Nephron (organoid): Measurements from ENCODE around the gene MSI2.

Experiments used
- H3K27ac Mint-ChIP-seq, 3 experiments: 2 replicates each; pipeline ENCODE4 v1.8.0; 2020; ENCODE audit warnings: mixed read lengths in 3 of 3, mild to moderate bottlenecking in 2 of 3, moderate library complexity in 1 of 3
- H3K27me3 Mint-ChIP-seq: 2 replicates; pipeline ENCODE4 v1.8.0; 2021; ENCODE audit warnings: low read depth, mild to moderate bottlenecking, moderate library complexity, mixed read lengths
- H3K36me3 Mint-ChIP-seq: 2 replicates; pipeline ENCODE4 v1.8.0; 2020; ENCODE audit warnings: low read depth, mixed read lengths
- H3K4me1 Mint-ChIP-seq: 2 replicates; pipeline ENCODE4 v1.8.0; 2020; ENCODE audit warnings: mixed read lengths
- H3K4me3 Mint-ChIP-seq, 3 experiments: 2 replicates each; pipeline ENCODE4 v1.8.0; 2020; ENCODE audit warnings: mild to moderate bottlenecking in 3 of 3, mixed read lengths in 3 of 3, moderate library complexity in 2 of 3
- H3K9me3 Mint-ChIP-seq: 2 replicates; pipeline ENCODE4 v1.8.0; 2020; ENCODE audit warnings: mixed read lengths
- TF ChIP-seq, protein P1 (sequence below), 3 experiments: fragments of 200-600 bp; sonication (generic); IDR thresholded peaks; one replicate each; pipeline ENCODE4 v1.5.0; 2021; ENCODE audit warnings: antibody characterized with exemption in 3 of 3; ENCODE audit not compliant: unreplicated experiment in 3 of 3

Gene MSI2

DNA sequence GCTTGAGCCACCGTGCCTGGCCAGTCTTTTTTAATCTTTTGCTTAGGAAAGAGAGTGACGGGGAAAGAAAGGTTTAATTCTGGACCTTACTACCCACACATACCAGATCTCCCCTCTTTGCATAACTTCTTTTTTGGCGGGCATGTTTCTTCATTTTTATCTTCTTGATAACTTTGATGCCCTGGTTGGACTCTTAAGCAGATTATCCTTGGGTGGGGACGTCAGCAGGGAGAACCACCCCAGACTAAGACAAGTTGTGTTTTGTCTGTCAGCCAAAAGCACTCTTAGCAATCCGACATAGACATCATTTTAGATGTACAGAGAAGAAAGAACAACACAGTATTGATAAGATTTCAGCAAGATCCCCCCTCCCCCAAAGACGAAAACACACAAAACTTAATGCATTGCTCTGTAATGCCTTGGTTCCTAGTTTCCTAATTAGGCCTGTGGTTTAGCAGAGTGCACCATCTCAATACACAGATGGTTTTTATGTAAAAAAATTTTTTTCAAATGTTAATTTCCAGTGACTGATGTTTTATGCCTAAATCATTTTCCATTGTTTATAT lies 99.9 kb downstream of the MSI2 start:
- Mint-ChIP-seq H3K36me3 (peaks cover 11% of the 10 kb centered on the region), H3K4me3 (no peak overlapping the region), H3K27me3 (peaks cover 8% of the 10 kb centered on the region), H3K9me3 (no peaks in the 10 kb centered on the region), H3K4me1 (peaks cover 25% of the 10 kb centered on the region), H3K27ac (peak overlapping the region; percentile 38 to 97 (median 96))
- TF ChIP-seq, protein P1, sequence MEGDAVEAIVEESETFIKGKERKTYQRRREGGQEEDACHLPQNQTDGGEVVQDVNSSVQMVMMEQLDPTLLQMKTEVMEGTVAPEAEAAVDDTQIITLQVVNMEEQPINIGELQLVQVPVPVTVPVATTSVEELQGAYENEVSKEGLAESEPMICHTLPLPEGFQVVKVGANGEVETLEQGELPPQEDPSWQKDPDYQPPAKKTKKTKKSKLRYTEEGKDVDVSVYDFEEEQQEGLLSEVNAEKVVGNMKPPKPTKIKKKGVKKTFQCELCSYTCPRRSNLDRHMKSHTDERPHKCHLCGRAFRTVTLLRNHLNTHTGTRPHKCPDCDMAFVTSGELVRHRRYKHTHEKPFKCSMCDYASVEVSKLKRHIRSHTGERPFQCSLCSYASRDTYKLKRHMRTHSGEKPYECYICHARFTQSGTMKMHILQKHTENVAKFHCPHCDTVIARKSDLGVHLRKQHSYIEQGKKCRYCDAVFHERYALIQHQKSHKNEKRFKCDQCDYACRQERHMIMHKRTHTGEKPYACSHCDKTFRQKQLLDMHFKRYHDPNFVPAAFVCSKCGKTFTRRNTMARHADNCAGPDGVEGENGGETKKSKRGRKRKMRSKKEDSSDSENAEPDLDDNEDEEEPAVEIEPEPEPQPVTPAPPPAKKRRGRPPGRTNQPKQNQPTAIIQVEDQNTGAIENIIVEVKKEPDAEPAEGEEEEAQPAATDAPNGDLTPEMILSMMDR (IDR thresholded peaks at IDR 0.05; ENCODE audit: unreplicated experiment in 3 of 3): no peak

DNA sequence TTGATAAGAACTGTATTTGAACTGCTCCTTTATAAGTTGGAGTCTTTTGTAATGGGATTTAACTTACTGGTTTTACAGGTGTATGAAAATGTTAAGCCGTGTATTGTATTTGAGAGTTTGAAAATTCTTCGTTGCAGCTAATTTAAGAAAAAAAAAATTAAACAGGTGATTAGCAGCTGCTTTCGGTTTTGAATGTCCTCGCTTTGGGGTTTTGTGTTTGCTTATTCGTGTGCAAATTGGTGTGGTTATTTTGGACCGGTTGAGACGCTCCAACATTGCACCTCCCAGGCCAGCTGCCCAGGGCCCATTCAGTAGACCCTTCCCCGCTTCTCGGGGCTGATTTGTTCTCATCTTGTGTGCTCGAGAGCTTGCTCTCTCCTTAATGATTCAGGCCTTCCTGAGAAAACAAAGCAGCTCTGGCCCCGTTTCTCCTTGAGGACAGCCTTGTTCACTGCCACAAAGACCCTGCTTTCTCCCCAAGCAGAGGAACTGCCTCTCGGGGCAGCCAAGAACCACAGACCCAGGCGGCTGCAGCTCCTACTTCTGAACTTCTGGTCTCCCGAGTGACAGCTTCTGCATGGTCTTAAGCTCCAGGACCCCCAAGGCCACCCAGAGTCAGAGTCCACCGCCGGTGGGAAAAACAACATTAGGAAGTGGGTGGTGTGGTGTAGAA lies 100.5 kb downstream of the MSI2 start:
- Mint-ChIP-seq H3K27me3 (peaks cover 8% of the 10 kb centered on the region), H3K27ac (peak overlapping the region; percentile 96 to 97 (median 96)), H3K4me1 (peaks cover 25% of the 10 kb centered on the region), H3K9me3 (no peaks in the 10 kb centered on the region), H3K36me3 (peaks cover 7% of the 10 kb centered on the region), H3K4me3 (no peak overlapping the region)
- TF ChIP-seq, protein P1 (IDR thresholded peaks at IDR 0.05; ENCODE audit: unreplicated experiment in 3 of 3): no peak

DNA sequence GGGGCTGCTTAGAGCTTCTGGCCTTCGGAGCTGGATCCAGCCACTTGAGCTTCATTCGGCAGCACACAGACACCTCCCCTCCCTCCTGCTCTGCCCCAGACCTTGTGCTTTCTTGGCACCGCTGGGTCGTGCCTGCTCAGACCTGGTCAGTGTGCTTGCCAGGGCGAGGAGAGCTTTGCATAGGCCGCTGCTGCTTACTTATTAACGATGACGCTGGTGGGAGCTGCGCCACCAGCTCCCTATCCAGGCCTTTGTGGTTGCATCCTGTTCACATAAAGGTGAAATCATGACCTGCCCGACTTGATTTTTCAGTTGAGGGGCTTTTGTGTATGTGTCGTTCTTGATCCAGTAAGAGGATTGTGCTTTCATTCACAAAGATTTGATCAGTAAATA lies 101.1 kb downstream of the MSI2 start:
- Mint-ChIP-seq H3K36me3 (peaks cover 6% of the 10 kb centered on the region), H3K4me1 (peaks cover 25% of the 10 kb centered on the region), H3K9me3 (no peaks in the 10 kb centered on the region), H3K27me3 (peaks cover 8% of the 10 kb centered on the region), H3K4me3 (no peak overlapping the region), H3K27ac (peak overlapping the region; percentile 96 to 97 (median 96))
- TF ChIP-seq, protein P1 (IDR thresholded peaks at IDR 0.05; ENCODE audit: unreplicated experiment in 3 of 3): no peak

DNA sequence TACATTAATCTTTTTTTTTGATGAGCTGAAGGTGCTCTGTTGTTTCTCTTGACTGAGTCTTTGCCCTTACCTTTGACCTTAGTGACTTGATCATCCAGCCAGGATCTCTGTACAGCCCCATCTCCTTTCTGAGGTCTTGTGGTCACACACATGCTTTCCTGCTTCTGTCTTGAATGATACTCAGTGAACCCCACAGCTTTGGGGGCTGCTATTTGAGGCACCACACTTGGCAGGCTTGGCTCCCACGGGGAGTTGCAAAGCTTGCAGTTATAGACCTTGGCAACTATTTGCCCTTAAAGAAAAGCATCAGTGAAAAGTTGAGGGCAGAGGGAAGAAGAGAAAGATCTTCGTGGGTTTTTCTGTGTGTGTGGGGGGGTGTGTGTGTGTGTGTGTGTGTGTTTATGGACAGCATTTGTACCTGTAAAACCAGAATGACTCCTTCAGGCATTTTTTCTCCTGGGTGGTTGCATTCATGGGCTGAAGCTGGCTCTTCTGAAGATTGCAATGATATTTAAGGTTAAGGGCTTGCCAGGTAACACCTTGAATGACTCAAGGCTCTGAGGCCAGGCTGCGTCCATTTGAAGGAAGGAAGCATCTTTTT lies 101.6 kb downstream of the MSI2 start:
- Mint-ChIP-seq H3K4me3 (no peak overlapping the region), H3K4me1 (peaks cover 25% of the 10 kb centered on the region), H3K27me3 (peaks cover 8% of the 10 kb centered on the region), H3K36me3 (peaks cover 9% of the 10 kb centered on the region), H3K27ac (peak overlapping the region; percentile 96 to 97 (median 96)), H3K9me3 (no peaks in the 10 kb centered on the region)
- TF ChIP-seq, protein P1 (IDR thresholded peaks at IDR 0.05; ENCODE audit: unreplicated experiment in 3 of 3): no peak

DNA sequence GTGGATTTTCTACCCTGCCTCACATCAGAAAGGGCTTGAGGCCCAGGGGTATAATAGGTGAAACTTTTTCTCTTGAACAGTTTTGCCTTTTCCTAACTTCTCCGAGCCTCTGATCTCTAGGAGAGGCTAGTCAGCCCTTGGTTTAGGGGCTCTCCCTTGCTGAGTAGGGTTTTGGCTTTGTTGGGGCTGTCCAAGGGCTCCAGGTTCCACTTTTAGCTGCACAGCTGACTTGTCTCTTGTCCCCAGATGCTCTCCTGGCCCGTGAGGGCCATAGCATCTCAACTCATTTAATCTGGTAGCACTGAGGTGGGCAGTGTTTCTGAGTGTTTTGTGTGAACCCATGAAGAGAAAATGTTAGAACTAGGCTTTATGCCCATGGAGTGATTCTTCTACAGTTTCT lies 103.9 kb downstream of the MSI2 start:
- Mint-ChIP-seq H3K4me1 (peaks cover 34% of the 10 kb centered on the region), H3K27ac (peak overlapping the region in 1 of 3 experiments; percentile 55), H3K27me3 (peaks cover 5% of the 10 kb centered on the region), H3K4me3 (no peak overlapping the region), H3K36me3 (peaks cover 4% of the 10 kb centered on the region), H3K9me3 (no peaks in the 10 kb centered on the region)
- TF ChIP-seq, protein P1 (IDR thresholded peaks at IDR 0.05; ENCODE audit: unreplicated experiment in 3 of 3): no peak
